Measurements from ENCODE around the gene SH2D3C. TPM values are rescaled to one million over a fixed set of nuclear protein-coding genes. Genes with fewer than 3 reads are reported as not detected.

SH2D3C gene
- total and polyA plus RNA-seq, 2 of the 8 experiments (the other 6 are each of a cell fraction or from before 2014, with no cell fraction given) = 6.4 to 8.1 TPM

- H3K4me1 ChIP-seq (replicated peaks in 1 of 4; ENCODE audit: control insufficient read depth in 3 of 4, insufficient read depth in 4 of 4, low read length in 3 of 4) = peaks cover 0 to 6% (median 3%) of the 10 kb centered on the region in 4 experiments; a peak in 4 of 7 replicates
- peak overlapping the region; percentile 43 to 100 (median 57) for H3K4me3 ChIP-seq (ENCODE audit: extremely low read depth in 1 of 4, insufficient read depth in 2 of 4, low read depth in 3 of 4, low read length in 4 of 4)
- H3K23me2 ChIP-seq (ENCODE audit: low read depth, low read length) = no peaks in the 10 kb centered on the region
- FAIRE-seq = no peak
- H4K20me1 ChIP-seq (replicated peaks in 1 of 2; ENCODE audit: control insufficient read depth in 1 of 2, insufficient read depth in 2 of 2, low read length in 2 of 2) = peaks cover 19 to 27% of the 10 kb centered on the region in 2 experiments
- H3K23ac ChIP-seq (ENCODE audit: insufficient read length) = no peak overlapping the region
- H2BK5ac ChIP-seq (ENCODE audit: low read depth, low read length) = peak overlapping the region; percentile 60
- peak overlapping the region in 1 of 2 experiments; percentile 66; a peak in 3 of 4 replicates for H3K4me2 ChIP-seq (ENCODE audit: insufficient read depth in 1 of 2, low read depth in 2 of 2, low read length in 2 of 2)
- H2AFZ ChIP-seq (ENCODE audit: low read length) = no peak overlapping the region
- no peak overlapping the region for H2BK20ac ChIP-seq (ENCODE audit: low read length)
- POLR2A ChIA-PET (ENCODE audit: partially characterized antibody) = interaction anchor here (0.7 to 10.2 kb wide), 18 partner anchors 9 to 177 kb away, joined by 3 to 140 read pairs (median 4); partner anchors contain the start of gene FPGS
- no peak overlapping the region for H3K56ac ChIP-seq (replicated peaks; ENCODE audit: insufficient read length, low read depth, low read length)
- H2AK5ac ChIP-seq (ENCODE audit: low read depth, low read length) = no peak overlapping the region
- peaks cover 3 to 34% of the 10 kb centered on the region in 2 experiments; a peak in 2 of 4 replicates for H3K79me2 ChIP-seq (ENCODE audit: control insufficient read depth in 1 of 2, insufficient read depth in 2 of 2, low read length in 2 of 2)
- H4K8ac ChIP-seq (ENCODE audit: extremely low read depth, insufficient read depth, low read length) = no peak overlapping the region; the same call in 1 of the 2 replicates
- no peak overlapping the region for H2BK12ac ChIP-seq (ENCODE audit: low read depth, low read length)
- no peak overlapping the region for H2BK15ac ChIP-seq (ENCODE audit: low read length)
- CTCF ChIA-PET (ENCODE audit: partially characterized antibody) = interaction anchor here (0.5 to 16.2 kb wide), 34 partner anchors 9 to 553 kb away, joined by 3 to 227 read pairs (median 4); partner anchors contain the start of genes FPGS, ST6GALNAC4 and TOR2A
- H4K91ac ChIP-seq (replicated peaks; ENCODE audit: insufficient read length, low read length) = no peak overlapping the region
- peaks cover 26 to 32% (median 31%) of the 10 kb centered on the region in 4 experiments for H3K36me3 ChIP-seq (ENCODE audit: control insufficient read depth in 2 of 4, insufficient read depth in 4 of 4, low read length in 3 of 4)
- H3K4ac ChIP-seq (replicated peaks; ENCODE audit: insufficient read length, low read depth, low read length) = no peak overlapping the region
- H2BK120ac ChIP-seq (replicated peaks; ENCODE audit: low read depth, low read length) = no peak overlapping the region
- H3K79me1 ChIP-seq (ENCODE audit: low read depth, low read length) = peaks cover 10% of the 10 kb centered on the region
- H3K9me3 ChIP-seq (ENCODE audit: insufficient read depth in 2 of 2, low read depth in 1 of 2, low read length in 1 of 2) = no peaks in the 10 kb centered on the region
- no peak overlapping the region for H3K14ac ChIP-seq (ENCODE audit: insufficient read length)
- H3K9ac ChIP-seq (replicated peaks in 1 of 4; ENCODE audit: extremely low read depth in 1 of 4, low read depth in 3 of 4, low read length in 3 of 4) = peak overlapping the region in 2 of 4 experiments; percentile 32 to 73; a peak in 1 of 7 replicates
- H3K27me3 ChIP-seq (replicated peaks in 1 of 4; ENCODE audit: control insufficient read depth in 3 of 4, extremely low read depth in 1 of 4, insufficient read depth in 3 of 4, low read length in 3 of 4) = no peaks in the 10 kb centered on the region
- H3K27ac ChIP-seq (ENCODE audit: low read depth, low read length) = peak overlapping the region; percentile 62; the same call in 1 of the 2 replicates
- peak overlapping the region; percentile 84 for H4K5ac ChIP-seq (ENCODE audit: insufficient read length, low read depth, low read length)
- DNase-seq (ENCODE audit: low read depth in 1 of 2, low spot score in 2 of 2) = peak in 1 of 2 experiments; percentile 95
- H3K18ac ChIP-seq (ENCODE audit: extremely low read depth, low read length) = peak overlapping the region; percentile 90; the same call in 1 of the 2 replicates
- 4% methylated on average over 27 of the region's 123 CpGs; no CpG with 5 or more reads in 1 of the 2 experiments for WGBS, 2 experiments (ENCODE audit: extremely low coverage in 1 of 2, insufficient coverage in 1 of 2, insufficient read length in 1 of 2, insufficient replicate concordance in 2 of 2, low coverage in 1 of 2, low lambda C conversion rate in 2 of 2, missing lambda C conversion rate in 1 of 2)
- no peak for TF ChIP-seq TAF7 (optimal IDR thresholded peaks at IDR 0.05; ENCODE audit: borderline replicate concordance, low read depth, low read length)
- 0 out of 2 replicates have a peak, but pooled peaks have one; percentile 17 for TF ChIP-seq ATF2 (IDR thresholded peaks at IDR 0.05; ENCODE audit: low read length)
- peak in 2 of 3 experiments; percentile 65 to 91; a peak in 3 of 4 replicates for TF ChIP-seq CTCF (IDR thresholded peaks at IDR 0.05; ENCODE audit: control extremely low read depth in 1 of 3, insufficient read depth in 1 of 3, low read depth in 1 of 3, low read length in 3 of 3)
- TF ChIP-seq KDM4A (IDR thresholded peaks at IDR 0.05; ENCODE audit: low read depth, low read length, severe bottlenecking) = peak; percentile 49
- TF ChIP-seq RBBP5 (IDR thresholded peaks at IDR 0.05; ENCODE audit: borderline replicate concordance, low read depth, low read length) = no peak
Measured at GRCh38 chr9:127785023-127785932, 6.8 kb upstream of the SH2D3C start.
